ENCODE results near the gene TPP1.

Gene TPP1

DNA sequence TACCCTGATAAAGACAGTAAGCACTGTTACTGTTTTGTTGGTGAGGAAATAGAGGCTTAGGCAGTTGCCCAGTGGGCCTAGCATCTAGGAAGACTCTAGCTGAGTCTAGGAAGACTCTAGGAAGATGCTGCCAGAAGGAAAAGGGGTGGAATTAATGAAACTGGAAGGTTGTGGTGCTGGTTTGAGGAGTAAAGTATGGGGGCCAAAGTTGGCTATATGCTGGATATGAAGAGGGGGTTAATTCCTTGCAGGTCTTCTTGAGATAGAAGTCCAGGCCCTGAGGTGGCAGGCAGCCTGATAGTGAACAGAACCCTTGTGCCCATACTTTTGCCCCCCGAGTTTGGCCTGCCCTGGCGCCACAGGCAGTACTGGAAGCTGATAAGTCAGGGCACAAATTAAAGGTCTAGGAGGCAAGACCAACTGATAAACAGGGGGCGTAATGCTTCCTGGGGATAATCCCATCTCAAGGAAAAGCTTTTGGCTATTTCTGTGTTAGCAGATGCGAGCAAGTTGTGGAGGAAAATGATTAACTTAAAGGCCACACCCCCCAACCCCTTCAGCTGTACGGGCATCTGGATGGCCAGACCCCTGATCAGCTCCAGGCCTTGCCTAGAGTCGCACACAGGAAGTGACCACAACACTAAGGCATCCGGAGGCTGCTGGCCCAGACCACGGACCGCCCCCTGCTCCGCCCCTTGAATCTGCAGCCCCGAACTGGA lies 12.6 kb downstream of the TPP1 start:
- H3K4me3 ChIP-seq (ENCODE audit: low read depth, low read length) = peak overlapping the region; percentile 36
- peak; percentile 96 for DNase-seq (ENCODE audit: low read depth)
- TF ChIP-seq, protein P1, sequence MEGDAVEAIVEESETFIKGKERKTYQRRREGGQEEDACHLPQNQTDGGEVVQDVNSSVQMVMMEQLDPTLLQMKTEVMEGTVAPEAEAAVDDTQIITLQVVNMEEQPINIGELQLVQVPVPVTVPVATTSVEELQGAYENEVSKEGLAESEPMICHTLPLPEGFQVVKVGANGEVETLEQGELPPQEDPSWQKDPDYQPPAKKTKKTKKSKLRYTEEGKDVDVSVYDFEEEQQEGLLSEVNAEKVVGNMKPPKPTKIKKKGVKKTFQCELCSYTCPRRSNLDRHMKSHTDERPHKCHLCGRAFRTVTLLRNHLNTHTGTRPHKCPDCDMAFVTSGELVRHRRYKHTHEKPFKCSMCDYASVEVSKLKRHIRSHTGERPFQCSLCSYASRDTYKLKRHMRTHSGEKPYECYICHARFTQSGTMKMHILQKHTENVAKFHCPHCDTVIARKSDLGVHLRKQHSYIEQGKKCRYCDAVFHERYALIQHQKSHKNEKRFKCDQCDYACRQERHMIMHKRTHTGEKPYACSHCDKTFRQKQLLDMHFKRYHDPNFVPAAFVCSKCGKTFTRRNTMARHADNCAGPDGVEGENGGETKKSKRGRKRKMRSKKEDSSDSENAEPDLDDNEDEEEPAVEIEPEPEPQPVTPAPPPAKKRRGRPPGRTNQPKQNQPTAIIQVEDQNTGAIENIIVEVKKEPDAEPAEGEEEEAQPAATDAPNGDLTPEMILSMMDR (conservative IDR thresholded peaks at IDR 0.05; ENCODE audit: low read depth, low read length) = no peak

DNA sequence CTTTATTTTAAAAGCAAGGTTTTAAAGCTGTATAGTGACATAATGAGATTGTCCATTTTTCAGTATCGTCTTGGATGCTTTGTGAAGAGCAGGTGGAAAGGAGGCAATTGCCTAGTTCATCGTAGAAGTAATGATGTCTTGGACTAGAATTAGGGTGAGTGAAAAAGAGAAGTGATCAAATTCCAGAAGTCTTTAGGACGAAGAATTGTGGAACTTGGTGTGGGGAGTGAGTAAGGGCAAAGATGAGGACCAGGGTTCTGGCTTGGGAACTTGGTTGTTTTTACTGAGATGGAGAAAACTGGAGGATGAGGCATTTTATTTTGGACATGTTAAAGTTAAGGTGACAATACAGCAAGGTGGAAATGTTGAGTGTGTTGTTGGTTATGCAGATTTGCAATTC lies 14.4 kb downstream of the TPP1 start:
- H3K4me3 ChIP-seq (ENCODE audit: low read depth, low read length) = peak overlapping the region; percentile 99
- TF ChIP-seq, protein P1 (conservative IDR thresholded peaks at IDR 0.05; ENCODE audit: low read depth, low read length) = no peak
- DNase-seq (ENCODE audit: low read depth) = no peak

DNA sequence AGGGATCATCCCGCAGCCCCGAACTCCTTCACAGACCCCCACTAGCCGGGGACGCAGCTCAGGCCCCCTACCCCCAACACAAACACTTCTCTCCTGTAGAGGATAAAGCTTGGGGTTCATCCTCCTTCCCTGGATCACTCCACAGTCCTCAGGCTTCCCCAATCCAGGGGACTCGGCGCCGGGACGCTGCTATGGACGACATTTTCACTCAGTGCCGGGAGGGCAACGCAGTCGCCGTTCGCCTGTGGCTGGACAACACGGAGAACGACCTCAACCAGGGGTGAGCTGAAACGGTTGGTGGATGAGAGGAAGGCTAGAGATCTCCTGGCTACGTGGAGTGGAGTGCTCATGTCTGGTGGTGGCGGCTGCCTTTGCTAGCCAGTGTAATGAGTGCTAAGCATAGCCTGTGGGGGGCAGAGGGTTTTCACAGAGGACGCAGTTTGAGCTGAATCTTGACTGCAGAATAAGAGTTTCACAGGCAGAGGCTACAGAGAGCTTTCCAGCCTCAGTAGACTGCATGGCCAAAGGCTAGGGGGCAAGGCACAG lies 15.1 kb downstream of the TPP1 start:
- peak overlapping the region; percentile 99 for H3K4me3 ChIP-seq (ENCODE audit: low read depth, low read length)
- TF ChIP-seq, protein P1 (conservative IDR thresholded peaks at IDR 0.05; ENCODE audit: low read depth, low read length) = peak; percentile 55
- DNase-seq (ENCODE audit: low read depth) = peak; percentile 82

DNA sequence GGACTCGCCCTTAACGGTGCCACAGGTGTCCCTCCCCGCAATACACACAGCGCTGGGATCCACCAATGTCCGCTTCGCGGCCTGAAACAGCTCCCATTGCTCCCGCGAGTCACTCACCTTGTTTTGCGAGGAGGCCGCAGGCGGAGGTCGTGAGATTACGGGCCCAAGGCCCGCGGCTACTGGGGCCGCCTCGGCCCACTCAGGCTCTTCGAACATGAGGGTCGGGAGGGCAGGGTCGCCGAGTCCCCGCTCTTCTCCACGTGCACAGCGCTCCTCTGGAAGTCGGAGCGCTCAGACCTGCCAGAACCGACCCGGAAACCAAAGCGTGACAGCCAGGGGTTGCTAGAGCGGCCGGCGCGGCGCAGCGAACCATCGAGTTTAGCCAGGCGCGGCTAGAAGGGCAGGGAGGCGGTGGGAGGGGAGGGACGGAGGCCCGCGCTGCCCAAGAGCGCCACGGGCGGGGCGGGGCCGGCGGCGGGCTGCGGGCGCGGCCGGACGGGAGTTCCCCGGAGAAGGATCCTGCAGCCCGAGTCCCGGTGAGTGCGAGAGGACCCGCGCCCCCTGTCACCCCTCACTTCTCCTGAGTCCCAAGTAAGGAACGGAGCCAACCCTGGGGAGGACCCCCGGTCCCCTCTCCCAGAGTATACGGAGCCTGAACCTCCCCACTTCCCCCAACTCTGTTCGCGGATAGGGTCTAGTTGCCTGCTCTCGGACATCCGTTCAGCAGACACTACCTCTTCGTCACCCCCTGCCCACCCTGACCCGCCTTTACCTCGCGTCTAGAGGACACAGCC lies 15.7 kb downstream of the TPP1 start, which contains the start of the genes ILK and RRP8:
ILK (plus strand) TSS at position 488 of the 794 bp plus-strand sequence. CDS start 498 bp downstream, outside the sequence.
RRP8 (minus strand) TSS at position 330 of the 794 bp plus-strand sequence; CDS start at position 216, 114 bp downstream.
- DNase-seq (ENCODE audit: low read depth) = peak; percentile 92
- TF ChIP-seq, protein P1 (conservative IDR thresholded peaks at IDR 0.05; ENCODE audit: low read depth, low read length) = peak; percentile 50

DNA sequence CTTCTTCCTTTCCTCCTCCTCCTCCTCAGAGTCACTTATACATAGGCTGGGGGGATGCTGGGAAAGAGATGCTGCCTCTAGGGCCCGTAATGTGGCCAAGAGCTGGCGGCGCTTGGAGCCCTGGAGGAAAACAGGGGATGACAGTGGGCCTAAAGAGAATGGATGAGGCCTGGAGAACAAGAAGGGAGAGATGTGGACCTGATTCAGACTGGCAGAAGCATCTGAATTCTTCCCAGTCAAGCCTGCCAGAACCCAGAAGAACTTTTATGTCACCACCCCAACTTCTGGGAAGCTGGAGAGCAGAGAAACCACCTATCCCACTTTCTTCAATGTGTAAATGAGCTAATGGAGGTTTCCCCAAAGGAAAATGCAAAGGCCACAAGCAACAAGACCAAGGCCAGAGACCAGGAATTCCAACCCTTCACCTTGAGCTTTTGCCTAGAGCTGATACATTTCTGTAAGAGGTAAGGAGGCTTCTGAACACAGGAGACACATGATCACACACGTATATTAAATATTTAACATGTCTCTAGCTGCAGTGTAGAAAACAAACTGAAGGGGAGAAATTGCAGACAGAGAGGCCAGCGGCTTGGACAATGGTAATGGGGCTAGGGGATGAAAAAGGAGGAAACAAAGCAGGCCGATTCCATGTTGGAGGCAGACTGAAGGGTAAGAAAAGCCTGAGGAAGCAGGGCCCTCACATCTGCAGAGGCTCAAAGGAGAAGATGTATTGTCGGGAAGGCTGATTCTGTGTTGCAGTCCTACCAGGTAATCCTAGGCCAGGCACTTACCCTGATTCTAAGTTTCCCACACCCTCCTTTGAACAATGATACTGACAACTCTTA lies 16.9 kb downstream of the TPP1 start:
- DNase-seq (ENCODE audit: low read depth) = no peak
- peak overlapping the region; percentile 99 for H3K4me3 ChIP-seq (ENCODE audit: low read depth, low read length)
- TF ChIP-seq, protein P1 (conservative IDR thresholded peaks at IDR 0.05; ENCODE audit: low read depth, low read length) = peak; percentile 9

More for the DNA sequence above, 15.7 kb downstream of the TPP1 start, which contains the start of the genes ILK and RRP8:
- H3K4me3 ChIP-seq (ENCODE audit: low read depth, low read length) = peak within 1 kb of the TSS; percentile 99

DNA sequence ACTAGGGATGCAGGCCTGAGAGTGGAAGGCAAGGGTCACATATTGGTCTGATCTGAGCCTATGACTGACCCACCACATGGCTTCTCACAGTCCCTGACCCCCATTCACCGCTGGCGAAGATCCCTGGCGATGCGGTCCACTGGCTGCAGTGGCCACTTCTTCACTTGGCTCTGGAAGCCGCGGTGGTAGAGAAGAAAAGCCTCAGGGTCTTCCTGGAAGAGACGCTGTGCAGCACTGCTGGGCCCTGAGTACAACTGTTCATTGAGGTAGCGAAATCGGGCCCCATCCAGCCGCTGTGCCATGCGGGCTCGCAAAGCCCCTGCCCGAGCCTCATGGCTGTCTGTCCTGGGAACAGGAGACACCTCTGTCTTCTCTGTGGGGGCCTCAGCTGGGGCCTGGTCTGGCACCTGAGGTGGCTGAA lies 18.2 kb downstream of the TPP1 start:
- no peak overlapping the region for H3K4me3 ChIP-seq (ENCODE audit: low read depth, low read length)
- TF ChIP-seq, protein P1 (conservative IDR thresholded peaks at IDR 0.05; ENCODE audit: low read depth, low read length) = no peak
- no peak for DNase-seq (ENCODE audit: low read depth)
